Measurements from ENCODE around the gene KLHL33.

The KLHL33 gene

GRCh38 chr14:20416223-20416622 lies 19.7 kb downstream of the KLHL33 start:
- DNase-seq (ENCODE audit: low spot score) = no peak

- peak; percentile 53 for DNase-seq (ENCODE audit: low spot score)
Observed at GRCh38 chr14:20415782-20416206, 20.2 kb downstream of the KLHL33 start.

- no peak for DNase-seq (ENCODE audit: low spot score)
Observed at GRCh38 chr14:20413744-20414082, 22.3 kb downstream of the KLHL33 start.

- DNase-seq (ENCODE audit: low spot score) = peak; percentile 88
Observed at GRCh38 chr14:20412876-20413743, 22.9 kb downstream of the KLHL33 start, which contains the start of gene TEP1. TSS of gene TEP1 (minus strand) at chr14:20413501. CDS start at chr14:20408439, 5,062 bp downstream.

GRCh38 chr14:20412411-20412810 lies 23.6 kb downstream of the KLHL33 start:
- no peak for DNase-seq (ENCODE audit: low spot score)

- peak; percentile 64 for DNase-seq (ENCODE audit: low spot score)
Observed at GRCh38 chr14:20409226-20409625, 26.7 kb downstream of the KLHL33 start.

- DNase-seq (ENCODE audit: low spot score) = no peak
Observed at GRCh38 chr14:20403521-20403920, 32.4 kb downstream of the KLHL33 start.

- DNase-seq (ENCODE audit: low spot score) = no peak
Observed at GRCh38 chr14:20400965-20401593, 34.9 kb downstream of the KLHL33 start.

GRCh38 chr14:20400589-20400964 lies 35.4 kb downstream of the KLHL33 start:
- DNase-seq (ENCODE audit: low spot score) = no peak

GRCh38 chr14:20397511-20397910 lies 38.5 kb downstream of the KLHL33 start:
- DNase-seq (ENCODE audit: low spot score) = no peak

GRCh38 chr14:20391505-20391904 lies 44.5 kb downstream of the KLHL33 start:
- DNase-seq (ENCODE audit: low spot score) = no peak

GRCh38 chr14:20388159-20388558 lies 47.8 kb downstream of the KLHL33 start:
- no peak for DNase-seq (ENCODE audit: low spot score)

GRCh38 chr14:20387576-20387975 lies 48.4 kb downstream of the KLHL33 start:
- no peak for DNase-seq (ENCODE audit: low spot score)

- no peak for DNase-seq (ENCODE audit: low spot score)
Observed at GRCh38 chr14:20386276-20386855, 49.6 kb downstream of the KLHL33 start.

GRCh38 chr14:20384886-20385285 lies 51.1 kb downstream of the KLHL33 start:
- DNase-seq (ENCODE audit: low spot score) = no peak

- DNase-seq (ENCODE audit: low spot score) = no peak
Observed at GRCh38 chr14:20384321-20384720, 51.6 kb downstream of the KLHL33 start.

GRCh38 chr14:20383636-20384035 lies 52.3 kb downstream of the KLHL33 start:
- DNase-seq (ENCODE audit: low spot score) = no peak

GRCh38 chr14:20383032-20383431 lies 52.9 kb downstream of the KLHL33 start:
- DNase-seq (ENCODE audit: low spot score) = no peak

- DNase-seq (ENCODE audit: low spot score) = no peak
Observed at GRCh38 chr14:20382526-20382925, 53.4 kb downstream of the KLHL33 start.

- DNase-seq (ENCODE audit: low spot score) = no peak
Observed at GRCh38 chr14:20381341-20381740, 54.6 kb downstream of the KLHL33 start.

GRCh38 chr14:20380681-20381080 lies 55.3 kb downstream of the KLHL33 start:
- DNase-seq (ENCODE audit: low spot score) = no peak

- no peak for DNase-seq (ENCODE audit: low spot score)
Observed at GRCh38 chr14:20379743-20380142, 56.2 kb downstream of the KLHL33 start.

GRCh38 chr14:20377171-20377570 lies 58.8 kb downstream of the KLHL33 start:
- no peak for DNase-seq (ENCODE audit: low spot score)

All from AG08396 (cell line).